DOHH2 (cell line): ENCODE measurements around the gene SSTR5.

Source experiments
- CTCF ChIP-seq: fragments of 200-600 bp; sonication (generic); IDR thresholded peaks from one replicate; pipeline ENCODE4 v1.5.1; 2014; ENCODE audit warnings: antibody characterized with exemption, mild to moderate bottlenecking, low read depth, low read length; ENCODE audit not compliant: poor library complexity, severe bottlenecking
- EZH2phosphoT487 ChIP-seq: fragments of 200-600 bp; sonication (generic); IDR thresholded peaks from 2 replicates; pipeline ENCODE4 v1.6.1; 2017; ENCODE audit warnings: borderline replicate concordance, mild to moderate bottlenecking, antibody characterized with exemption, low read length, moderate library complexity, mixed read lengths

GRCh38 chr16:1033128-1033679 is 39.3 kb upstream of the SSTR5 start:
- no peak for TF ChIP-seq CTCF
- no peak for TF ChIP-seq EZH2phosphoT487
